ENCODE data around the gene FXR2.

The FXR2 gene

GRCh38 chr17:7544911-7545310 is 69.8 kb downstream of the FXR2 start:
- DNase-seq, result no peak
